HG03064 (cell line): ENCODE results near the gene TGFB1.
"Not testable (repeated sequence)": the region's sequence is repeated elsewhere in the genome, so short reads cannot be mapped to it uniquely, and the experiment has no call there.

Source experiments
- ATAC-seq: cut with Tn5 transposase; IDR thresholded peaks from one replicate; pipeline ENCODE4 v1.9.1; 2021; ENCODE audit warnings: low read depth; ENCODE audit not compliant: unreplicated experiment

TGFB1 gene

DNA sequence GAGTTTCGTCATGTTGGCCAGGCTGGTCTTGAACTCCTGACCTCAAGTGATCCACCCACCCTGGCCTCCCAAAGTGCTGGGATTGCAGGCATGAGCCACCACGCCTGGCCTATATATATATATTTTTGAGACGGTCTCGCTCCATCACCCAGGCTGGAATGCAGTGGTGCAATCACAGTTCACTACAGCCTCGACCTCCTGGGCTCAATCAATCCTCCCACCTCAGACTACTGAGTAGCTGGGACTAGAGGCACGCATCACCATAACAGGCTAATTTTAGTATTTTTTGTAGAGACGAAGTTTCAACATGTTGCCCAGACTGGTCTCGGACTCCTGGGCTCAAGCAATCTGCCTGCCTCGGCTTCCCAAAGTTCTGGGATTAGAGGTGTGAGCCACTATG lies 6.8 kb downstream of the TGFB1 start:
- ATAC-seq: not testable (repeated sequence)

DNA sequence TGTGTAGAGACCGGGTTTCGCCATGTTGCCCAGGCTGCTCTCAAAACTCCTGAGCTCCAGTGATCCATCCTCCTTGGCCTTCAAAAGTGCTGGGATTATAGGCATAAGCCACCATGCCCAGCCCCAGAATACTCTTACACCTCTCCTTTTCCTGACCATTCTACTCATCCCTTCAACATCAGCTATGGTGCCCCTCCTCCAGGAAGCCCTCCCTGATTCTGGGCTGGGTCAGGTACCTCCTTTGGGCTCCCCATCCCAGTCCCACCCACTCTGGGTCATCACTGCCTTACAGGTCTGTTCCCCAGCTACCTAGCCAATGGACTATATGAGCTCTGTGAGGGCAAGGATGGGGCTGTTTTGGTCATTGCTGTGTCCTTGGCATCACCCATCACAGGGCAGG lies 9.6 kb downstream of the TGFB1 start:
- ATAC-seq: no peak

DNA sequence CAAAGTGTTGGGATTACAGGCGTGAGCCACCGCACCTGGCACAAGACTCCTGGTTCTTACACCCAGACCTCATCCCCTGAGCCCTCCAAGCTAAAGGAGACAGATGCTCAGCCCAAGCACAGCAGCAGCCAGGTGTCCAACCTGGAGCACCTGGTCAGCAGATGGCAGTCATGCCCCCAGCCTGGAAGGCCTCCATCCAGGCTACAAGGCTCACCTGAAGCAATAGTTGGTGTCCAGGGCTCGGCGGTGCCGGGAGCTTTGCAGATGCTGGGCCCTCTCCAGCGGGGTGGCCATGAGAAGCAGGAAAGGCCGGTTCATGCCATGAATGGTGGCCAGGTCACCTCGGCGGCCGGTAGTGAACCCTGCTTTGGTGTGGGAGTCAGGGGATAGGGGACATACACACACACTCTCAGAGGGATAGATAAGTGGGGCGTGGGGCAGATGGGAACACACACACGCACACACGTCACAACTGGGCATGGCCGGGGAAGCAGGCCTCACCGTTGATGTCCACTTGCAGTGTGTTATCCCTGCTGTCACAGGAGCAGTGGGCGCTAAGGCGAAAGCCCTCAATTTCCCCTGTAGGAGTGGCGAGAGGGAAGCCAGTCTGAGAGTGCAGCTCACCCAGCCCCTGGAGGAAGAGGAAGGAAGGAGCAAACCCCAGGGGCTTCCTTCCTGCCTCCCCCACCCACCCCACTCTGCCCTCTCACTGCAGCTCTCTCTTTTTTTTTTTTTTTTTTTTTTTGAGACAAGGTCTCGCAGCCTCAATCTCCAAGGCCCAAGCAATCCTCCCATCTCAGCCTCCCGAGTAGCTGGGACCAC lies 11.8 kb downstream of the TGFB1 start:
- ATAC-seq: no peak

DNA sequence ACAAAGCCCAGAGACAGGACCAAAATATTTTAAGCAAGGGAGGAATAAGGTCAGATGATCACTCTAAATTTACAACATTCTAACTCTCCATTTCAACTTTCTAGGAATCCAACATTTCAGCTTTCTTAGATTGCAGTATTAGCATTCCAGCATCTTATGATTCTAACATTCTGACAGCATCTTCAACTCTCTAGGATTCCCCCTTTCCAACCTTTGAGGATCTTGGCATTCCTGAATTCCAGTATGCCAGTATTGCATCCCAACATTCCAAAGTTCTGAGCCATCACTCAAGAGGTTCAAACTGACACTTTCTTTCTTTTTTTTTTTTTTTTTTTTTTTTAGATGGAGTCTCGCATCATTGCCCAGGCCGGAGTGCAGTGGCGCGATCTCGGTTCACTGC lies 13.8 kb downstream of the TGFB1 start:
- no peak for ATAC-seq

DNA sequence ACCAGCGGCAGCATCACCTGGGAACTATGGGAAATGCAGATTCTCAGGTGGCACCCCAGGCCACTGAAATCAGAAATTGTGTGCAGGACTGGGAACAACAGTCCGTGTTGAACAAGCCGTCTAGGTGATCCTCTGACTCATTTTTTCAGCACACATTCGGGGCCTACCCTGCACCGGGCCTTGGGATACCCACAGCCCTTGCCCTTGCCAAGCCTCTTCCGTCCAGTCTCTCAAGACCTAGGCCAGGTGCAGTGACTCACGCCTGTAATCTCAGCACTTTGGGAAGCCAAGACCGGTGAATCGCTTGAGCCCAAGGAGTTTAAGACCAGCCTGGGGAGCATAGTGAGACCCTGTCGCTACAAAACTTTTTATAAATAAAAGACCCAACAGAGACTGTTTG lies 18.3 kb downstream of the TGFB1 start:
- no peak for ATAC-seq

DNA sequence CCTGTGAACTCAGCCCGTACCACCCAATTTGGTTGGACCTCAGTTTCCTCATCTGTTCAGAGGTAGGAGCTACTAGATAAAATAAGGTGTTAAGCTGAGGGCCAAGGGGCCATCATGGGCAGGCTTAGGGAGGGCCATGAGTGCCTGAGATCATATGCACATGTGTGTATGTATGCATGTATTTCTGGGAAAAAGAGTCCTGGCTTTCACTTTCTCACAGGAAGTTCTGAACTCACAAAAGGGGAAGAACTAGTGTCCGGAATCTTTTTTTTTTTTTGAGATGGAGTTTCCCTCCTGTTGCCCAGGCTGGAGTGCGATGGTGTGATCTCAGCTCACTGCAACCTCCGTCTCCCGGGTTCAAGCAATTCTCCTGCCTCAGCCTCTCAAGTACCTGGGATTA lies 18.9 kb downstream of the TGFB1 start:
- ATAC-seq: no peak

DNA sequence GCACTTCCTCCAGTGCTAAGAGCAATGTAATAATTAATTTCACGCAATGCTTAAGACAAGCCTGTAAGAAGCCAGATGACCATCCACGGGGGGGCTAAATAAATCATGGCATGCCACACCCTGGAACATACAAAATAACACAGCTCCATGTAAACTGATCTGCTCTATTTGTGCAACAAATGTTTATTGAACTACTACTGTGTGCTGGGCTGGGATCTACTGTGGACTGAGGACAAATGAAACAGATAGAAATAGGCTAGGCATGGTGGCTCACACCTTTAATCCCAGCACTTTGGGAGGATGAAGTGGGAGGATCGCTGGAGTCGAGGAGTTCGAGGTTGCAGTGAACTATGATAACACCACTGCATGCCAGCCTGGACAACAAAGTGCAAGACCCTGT lies 21.3 kb downstream of the TGFB1 start:
- ATAC-seq: no peak

DNA sequence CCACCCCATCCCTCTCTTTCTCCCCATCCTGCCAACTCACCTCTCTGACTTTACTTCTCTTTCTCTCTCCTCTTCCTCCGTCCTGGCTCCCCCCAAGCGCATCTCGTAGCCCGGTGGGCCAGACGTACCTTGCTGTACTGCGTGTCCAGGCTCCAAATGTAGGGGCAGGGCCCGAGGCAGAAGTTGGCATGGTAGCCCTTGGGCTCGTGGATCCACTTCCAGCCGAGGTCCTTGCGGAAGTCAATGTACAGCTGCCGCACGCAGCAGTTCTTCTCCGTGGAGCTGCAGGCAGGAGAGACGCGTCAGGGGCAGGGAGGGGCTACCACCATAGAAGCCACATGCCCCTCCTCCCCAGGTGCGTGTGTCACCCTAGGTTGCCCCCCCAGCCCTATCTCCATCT lies 21.7 kb downstream of the TGFB1 start:
- no peak for ATAC-seq

DNA sequence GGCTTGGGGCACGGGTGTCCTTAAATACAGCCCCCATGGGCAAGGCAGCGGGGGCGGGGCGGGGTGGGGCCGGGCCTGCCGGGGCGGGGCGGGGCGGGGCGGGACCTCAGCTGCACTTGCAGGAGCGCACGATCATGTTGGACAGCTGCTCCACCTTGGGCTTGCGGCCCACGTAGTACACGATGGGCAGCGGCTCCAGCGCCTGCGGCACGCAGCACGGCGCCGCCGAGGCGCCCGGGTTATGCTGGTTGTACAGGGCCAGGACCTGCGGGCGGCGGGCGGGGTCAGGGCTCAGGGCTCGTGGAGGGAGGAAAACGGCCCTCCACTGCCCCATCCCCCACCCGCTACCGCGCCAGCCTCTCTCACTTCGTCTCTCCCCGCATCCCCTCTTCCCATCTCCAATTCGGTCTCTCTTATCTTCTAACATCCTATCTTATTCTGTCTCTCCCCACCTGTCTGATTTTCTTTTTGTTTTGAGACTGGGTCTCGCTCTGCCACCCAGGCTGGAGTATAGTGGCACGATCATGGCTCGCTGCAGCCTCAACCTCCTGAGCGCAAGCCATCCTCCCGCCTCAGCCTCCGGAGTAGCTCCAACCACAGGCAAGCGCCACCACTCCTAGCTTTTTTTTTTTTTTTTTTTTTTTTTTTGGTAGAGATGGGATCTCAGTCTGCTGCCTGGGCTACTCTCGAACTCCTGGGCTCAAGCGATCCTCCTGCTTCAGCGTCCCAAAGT lies 22.6 kb downstream of the TGFB1 start:
- ATAC-seq: no peak

DNA sequence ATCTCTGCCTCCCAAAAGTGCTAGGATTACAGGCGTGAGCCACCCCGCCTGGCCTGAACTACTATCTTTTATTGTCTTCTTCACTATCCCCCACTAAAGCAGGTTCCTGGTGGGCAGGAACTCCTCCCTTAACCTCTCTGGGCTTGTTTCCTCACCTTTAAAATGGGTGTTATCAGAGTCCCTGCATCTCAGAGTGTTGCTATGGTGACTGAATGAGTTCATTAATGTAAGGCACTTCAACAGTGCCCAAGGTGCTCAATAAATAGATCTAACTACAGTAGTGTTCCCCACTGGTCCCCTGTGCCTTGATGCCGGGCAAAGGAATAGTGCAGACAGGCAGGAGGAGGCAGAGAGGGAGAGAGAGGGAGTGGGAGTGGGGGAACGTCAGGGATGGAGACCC lies 23.2 kb downstream of the TGFB1 start:
- ATAC-seq: no peak

DNA sequence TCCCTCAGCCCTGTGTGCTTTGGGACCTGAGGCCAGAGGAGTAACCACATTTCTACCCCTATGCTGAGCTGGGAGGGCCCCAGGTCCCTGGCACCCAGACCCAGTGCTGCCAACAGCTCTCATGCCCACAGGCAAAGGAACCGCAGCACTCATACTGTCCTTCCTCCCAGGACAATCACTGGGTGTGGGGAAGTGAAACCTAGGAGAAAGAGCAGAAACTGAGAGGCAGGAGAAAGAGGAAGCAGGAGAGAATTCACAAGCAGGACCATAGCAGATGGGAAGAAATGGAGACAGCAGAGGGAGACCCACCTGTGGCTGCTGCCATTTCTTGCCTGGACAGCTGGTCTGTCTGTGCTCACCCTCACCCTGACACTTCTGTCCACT lies 24.9 kb downstream of the TGFB1 start:
- ATAC-seq: no peak

DNA sequence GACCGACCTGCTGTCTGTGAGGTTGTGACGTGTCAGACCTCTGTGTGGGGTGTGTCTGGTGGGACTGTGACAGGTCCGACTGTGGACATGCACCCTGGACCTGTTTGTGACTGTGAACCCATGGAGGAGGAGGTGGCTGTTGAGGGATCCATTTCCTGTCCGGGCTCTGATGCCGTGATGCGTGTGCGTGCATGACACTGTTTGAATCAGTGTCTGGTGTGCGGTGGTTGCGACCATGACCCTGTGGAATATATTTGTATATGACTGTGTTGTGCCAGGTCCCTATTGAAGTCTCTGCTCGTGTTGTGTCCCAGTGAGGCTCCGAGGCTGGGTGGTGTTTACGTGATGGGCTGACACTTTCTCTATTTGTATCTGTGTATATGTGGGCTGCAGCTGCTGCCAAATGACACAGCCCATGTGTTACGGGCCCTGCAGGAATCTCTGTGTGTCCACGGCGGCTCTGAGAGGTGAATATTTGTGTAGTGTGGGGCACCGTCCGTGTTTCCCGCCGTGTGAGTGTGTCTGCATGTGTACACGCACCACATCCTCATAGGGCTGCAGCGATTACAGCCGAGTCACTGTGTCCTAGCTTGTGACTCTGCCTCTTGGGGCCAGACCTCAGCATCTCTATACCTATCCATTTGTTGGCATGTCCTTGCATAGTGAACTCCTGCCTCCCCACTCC lies 25.4 kb downstream of the TGFB1 start:
- no peak for ATAC-seq

DNA sequence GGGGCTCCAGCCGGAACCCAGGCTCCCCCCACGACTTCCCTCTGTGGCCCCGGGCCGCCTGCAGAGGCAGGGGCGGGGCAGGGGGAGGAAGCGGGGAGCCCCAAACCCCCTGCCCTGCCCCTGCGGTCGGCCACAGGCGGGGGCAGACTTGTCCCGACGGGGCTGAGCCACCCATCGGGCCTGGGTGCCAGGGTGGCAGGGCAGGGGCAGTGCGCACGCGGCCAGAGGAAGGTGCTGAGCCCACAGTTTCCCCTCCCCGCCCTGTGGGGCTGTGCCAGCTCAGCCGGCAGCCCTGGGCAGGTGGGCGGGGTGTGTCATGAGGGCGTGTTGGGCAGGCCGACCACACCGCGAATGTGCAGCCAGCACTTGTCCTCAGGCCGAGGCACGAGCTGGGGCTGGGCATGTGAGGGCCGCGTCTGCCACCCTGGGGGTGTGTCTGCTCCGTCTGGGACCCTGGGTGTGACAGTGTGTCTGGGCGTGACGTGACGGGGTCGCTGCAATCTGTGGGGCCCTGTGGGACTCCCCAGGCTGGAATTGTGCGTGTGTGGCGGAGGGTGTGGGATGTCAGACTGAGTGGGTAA lies 26.1 kb downstream of the TGFB1 start:
- no peak for ATAC-seq

DNA sequence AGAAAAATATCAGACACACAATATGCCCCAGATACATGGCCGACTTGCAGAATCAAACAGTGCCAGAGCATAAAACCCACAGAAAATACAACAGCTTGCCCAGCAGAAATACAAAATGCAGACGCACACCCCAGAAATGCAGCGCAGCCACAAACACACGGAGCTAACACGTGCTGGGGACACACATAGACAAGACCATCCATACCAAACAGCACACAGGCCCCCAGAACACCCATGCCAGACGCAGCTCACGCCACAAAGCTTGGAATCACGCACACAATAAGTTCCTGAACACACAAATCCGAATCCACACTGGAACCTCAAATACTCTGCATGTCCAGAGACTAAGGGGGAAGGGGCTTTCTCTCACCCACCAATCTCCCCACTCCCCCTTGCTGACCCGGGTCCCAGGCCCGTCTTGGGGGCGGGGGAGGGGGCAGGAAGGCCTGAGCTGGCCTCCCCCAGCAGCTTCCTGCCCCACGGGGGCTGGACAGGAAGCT lies 26.6 kb downstream of the TGFB1 start:
- no peak for ATAC-seq

DNA sequence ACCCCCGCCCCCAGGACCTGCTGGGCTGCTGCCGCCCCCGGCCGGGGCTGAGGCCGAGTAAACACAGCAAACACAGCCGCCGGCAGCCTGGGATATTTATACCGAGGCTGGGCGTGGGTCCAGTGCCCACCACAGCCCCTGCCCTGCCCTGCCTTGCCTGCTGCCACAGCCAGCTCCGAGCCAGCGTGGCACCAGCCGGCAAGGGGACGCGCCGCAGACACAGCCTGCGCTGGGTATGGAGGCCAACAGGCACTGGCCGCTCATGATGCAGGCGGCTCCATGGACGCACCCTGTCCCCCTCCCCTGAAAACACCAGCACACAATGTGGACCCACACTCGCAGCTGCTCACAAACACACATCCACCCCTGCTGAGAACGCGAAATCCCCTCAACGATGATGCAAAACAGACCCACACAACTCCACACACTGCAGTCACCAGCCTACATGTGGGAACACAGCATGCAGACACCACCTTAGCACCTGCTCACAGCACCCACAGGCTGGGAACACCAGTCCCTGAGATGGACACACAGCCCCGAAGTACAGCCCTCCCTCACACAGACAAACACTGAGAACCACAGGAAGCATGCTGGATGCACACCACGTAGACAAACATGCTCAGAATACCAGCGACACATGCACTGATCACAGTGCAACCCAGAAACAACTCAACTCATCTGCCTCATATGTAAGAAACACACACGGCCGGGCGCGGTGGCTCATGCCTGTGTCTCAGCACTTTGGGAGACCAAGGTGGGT lies 27.6 kb downstream of the TGFB1 start:
- ATAC-seq: no peak

DNA sequence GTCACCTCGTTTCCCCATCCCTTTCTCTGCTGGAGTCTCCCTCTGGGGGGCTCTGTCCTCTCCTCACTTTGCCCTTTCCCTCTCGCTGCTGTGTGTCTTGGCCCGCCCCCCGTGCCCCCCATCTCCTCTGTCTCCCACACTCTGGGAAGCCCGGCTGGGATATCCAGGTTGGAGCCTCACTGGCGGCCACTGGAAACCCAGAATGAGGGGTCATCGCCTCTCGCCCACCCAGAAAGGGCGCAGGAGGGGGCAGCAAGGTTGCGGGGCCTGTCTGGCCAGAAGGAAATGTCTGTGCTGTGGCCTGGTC lies 28.1 kb downstream of the TGFB1 start:
- no peak for ATAC-seq

DNA sequence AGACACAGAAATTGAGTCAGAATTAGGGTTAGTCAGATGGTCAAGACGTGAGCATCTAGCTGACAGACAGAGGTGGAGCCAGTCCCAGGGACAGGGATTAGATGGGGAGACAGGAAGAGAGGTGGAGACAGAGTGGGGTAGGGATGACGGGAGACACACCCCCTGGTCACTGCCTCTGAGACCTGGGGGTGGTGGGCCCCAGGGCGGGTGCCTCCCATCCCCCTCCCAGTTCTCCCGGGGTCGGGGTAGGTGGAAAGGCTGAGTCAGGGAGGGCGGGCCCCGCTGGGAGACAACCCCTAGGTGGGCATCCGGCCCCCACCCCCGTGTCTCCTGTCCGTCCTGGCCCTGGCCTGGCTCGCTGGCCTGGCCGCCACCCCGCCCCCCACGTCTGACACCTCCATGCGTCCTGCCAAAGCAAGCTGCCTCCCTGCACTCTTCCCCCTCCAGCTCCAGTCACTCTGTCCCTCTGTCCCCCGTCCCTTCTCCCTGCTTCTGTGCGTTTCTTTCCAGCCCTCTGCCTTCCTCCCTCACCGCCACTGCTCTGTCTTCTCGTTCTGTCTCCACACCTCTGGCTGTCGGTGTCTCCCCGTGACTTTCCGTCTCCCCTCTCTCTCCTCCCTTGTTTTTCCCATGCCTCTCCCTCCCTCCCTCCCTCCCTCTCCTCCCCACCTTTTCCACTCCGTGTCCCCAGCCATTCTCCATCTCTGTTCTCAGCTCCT lies 28.6 kb downstream of the TGFB1 start:
- no peak for ATAC-seq

DNA sequence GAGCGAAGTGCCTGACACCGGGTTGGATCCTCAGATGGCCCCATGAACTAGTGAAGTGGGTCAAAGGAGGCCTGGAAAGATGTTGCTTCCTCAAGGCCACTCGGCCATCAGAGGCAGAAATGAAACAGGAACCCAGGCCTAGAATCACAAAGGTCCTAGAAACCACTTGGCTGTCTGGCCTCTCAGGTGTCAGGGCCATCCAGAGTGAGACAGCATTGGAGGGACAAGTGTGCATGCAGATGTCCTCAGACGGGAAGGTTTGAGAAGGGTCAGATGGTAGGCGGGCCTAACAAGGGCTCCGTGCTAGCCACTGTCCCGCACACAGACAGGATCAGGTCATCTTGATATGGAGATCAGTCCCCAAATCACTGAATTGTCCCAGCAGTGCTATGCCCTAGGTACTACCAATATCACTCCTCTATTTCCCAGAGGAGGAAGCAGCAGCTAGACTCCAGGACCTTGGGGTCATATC lies 29.5 kb downstream of the TGFB1 start:
- ATAC-seq: no peak

DNA sequence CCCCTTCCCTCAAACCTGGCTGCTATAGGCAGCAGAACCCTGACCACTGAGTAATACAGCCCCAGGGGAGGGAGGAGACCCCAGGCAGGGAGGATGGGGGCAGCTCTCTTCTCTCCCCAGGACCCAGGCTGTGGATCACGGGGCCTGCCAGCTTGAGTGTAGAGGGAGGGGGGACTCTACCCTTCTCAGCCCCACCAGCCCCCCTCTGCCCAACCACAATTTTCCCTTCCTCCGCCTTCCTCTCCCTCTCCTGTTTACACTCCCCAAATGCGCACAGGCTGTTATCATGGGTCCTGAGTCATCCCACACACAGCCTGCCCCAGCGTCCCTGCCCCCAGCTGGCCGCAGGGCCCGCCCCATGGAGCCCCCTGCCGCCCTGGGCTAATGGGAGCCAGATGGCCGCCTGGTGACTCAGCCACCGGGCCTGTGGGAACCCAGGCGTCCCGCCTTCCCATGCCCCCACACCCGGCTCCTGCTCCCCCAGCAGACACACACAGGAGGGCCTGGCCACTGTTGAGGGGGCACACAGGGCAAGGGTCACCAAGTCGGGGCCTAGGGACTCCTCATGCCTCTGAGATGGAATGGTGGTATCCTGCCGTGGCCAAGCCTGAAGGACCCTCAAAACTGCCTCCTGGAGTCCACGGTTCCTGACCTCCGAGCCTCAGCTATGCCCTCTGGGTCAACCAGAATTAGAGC lies 30.1 kb downstream of the TGFB1 start:
- no peak for ATAC-seq
